ENCODE data around the gene KRTAP12-4. TPM values are rescaled to one million over a fixed set of nuclear protein-coding genes. Genes with fewer than 3 reads are reported as not detected.
"Not testable (repeated sequence)": the region's sequence is repeated elsewhere in the genome, so short reads cannot be mapped to it uniquely, and the experiment has no call there.

The KRTAP12-4 gene
- total RNA-seq, 1 donor from 2014 or later, result not detected

DNA sequence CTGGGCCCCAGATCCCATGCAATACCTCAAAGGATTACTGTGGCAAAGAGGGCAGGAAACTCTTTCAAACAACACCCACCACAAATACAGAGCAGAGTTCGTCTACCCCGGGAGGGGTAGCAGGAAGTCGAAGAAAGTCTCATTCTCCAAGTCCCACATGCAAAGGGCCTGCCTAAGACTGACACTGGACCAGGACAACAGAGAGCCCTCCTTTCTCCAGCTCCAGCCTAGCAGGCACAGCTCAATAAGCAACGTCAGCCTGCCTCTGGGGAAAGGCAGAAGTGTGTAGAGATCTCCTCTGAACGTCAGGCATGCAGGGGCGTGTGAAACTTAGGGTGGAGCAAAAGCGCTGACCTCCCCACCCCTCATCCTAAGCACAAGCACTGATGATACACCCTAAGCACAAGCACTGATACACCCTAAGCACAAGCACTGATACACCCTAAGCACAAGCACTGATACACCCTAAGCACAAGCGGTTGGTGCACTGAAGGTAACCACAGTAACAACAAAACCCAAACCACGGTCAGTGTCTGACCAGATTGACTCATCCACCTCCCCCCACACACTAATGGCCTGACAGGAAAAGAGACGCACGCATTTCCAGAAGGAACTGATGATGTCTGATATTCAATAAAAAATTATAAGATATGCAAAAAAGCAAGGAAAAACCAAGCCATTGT is 4.6 kb upstream of the KRTAP12-4 start:
- DNase-seq (no peak), ATAC-seq (no peak)
- intact Hi-C loops (cut with micrococcal nuclease), result no loop called here

DNA sequence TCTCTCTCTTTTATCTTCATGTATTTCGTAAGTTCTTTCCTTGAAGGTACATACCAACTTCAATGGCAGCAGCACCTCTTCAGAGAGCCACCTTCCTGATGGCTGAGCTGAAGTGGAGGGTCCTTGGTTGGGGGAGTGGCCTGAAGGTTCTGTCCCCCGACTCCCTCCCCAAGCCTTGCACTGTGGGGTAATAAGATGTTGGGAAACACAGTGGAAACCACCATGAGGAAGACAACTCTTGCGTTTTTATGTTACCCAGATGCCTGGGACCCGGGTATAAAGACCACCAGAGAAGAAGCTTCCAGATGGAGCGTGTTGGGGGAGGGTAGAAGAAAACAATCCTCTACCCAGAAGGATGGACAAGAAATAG is 4.1 kb upstream of the KRTAP12-4 start:
- ATAC-seq, result no peak
- intact Hi-C loops (cut with micrococcal nuclease), result no loop called here
- no peak for DNase-seq

DNA sequence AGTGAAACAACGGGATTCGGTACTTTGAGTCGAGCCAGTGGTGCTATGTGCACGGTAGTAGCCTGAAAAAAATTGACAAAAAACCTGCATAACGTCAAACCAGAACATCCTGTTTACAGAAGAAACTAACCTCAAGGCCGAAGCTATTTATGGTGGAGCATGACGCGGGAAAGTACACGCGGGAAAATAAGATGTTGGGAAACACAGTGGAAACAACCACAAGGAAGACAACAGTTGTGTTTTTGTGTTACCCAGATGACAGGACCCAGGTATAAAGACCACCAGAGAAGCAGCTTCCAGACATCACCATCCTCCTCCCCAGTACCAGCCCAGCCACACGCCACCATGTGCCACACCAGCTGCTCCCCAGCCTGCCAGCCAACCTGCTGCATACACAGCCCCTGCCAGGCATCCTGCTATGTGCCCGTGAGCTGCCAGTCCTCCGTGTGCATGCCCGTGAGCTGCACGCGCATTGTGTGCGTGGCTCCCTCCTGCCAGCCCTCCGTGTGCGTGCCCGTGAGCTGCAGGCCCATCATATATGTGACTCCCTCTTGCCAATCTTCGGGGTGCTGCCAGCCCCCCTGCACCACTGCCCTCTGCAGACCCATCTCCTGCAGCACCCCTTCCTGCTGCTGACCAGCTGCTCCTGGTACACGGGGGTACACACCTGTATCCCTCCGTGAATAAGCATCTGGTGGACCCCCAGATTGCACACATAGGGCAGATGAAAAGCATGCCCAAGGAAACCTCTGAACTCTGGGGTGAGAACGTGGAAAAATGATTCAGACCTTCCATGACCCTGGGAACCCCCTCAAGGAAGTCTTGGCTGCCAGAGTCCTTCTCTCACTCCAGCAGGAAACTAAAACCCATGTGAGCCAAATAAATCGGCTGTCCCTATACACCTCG is 3.4 kb upstream of the KRTAP12-4 start, which contains the start of gene KRTAP12-3:
Gene KRTAP12-3 (plus strand): TSS at position 298 of the 906 bp plus-strand sequence. CDS start 48 bp downstream, at position 346.
- no peak for DNase-seq
- no peak for ATAC-seq
- intact Hi-C loops (cut with micrococcal nuclease), result no loop called here

DNA sequence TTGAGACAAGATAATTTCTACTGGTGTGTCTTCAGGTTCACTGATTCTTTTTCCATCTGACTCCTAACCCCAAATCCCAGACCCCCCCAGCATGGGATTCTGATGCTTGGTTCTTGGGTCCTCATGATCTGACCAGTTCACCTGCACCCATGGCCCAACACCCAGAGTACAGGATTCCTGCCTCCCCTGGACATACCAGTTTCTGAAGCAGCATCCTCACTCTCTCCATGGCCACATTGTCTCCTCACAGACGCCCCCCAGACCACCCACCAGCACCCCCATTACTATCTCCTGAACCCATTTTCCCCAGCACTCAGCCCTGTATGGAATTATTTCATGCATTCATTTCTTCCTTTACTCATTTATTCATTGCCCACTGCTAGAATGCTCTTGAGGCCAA is 2.4 kb upstream of the KRTAP12-4 start:
- DNase-seq, result no peak
- no peak for ATAC-seq
- intact Hi-C loops (cut with micrococcal nuclease), result no loop called here

DNA sequence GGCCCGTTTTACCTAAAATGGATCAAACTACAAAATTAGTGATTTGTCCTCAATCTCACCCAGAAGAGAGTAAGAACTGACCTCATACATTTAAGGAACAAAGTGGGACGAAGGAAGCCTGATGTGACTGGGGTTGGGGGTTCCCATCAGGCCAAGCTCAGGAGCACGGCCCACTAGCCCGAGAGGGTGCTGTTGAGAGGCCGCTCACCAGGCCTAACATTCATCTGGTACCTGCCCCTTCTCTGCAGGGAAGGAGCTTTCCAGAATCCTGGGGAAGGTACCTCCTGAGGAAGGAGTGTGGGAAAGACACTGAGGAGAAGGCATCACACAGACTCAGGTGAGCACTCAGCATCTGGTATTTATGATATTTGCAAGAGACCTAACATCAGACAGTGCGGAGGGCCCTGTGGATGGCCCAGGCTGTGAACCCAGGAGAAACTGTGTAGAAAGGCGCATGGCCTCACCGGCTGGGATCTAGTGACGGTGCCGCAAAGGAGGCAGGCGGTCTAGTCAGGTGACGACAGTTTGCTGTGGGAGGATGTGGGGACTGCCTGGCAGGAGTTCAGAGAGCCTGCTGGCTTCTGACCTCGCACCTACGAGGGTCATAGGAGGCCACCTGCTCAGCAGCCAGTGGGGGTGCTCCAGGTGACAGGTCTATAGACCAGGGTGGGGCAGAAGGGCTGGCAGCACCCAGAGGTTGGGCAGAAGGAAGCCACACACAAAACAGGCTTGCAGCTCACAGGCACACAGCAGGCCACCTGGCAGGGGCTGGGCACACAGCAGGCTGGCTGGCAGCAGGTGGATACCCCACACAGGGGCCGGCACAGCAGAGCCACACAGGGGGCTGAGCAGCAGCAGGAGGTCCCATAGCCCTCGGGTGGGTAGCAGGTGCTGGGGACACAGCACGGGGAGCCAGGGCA is 543 bp downstream of the KRTAP12-4 start:
- DNase-seq (no peak), ATAC-seq (no peak)
- intact Hi-C loops (cut with micrococcal nuclease), result no loop called here

DNA sequence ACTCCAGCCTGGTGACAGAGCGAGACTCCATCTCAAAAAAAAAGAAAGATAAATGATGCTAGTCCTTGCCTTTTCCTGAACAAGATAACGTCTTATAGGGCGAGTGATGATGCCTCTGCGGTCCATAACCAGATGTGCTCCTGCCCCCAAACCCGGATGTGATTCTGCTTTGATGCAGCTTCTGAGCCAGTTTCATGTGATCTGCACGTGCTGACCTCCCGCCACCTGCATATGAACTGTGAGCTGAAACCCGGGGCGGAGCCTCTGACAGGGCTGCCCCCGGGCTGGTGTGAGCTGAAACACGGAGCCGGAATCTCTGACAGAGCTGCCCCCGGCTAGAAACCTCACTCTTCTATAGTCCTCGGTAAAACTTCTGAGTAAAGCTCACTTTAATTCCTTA is 1.3 kb downstream of the KRTAP12-4 start:
- ATAC-seq (no peak), DNase-seq (no peak)
- intact Hi-C loops (cut with micrococcal nuclease), result no loop called here

DNA sequence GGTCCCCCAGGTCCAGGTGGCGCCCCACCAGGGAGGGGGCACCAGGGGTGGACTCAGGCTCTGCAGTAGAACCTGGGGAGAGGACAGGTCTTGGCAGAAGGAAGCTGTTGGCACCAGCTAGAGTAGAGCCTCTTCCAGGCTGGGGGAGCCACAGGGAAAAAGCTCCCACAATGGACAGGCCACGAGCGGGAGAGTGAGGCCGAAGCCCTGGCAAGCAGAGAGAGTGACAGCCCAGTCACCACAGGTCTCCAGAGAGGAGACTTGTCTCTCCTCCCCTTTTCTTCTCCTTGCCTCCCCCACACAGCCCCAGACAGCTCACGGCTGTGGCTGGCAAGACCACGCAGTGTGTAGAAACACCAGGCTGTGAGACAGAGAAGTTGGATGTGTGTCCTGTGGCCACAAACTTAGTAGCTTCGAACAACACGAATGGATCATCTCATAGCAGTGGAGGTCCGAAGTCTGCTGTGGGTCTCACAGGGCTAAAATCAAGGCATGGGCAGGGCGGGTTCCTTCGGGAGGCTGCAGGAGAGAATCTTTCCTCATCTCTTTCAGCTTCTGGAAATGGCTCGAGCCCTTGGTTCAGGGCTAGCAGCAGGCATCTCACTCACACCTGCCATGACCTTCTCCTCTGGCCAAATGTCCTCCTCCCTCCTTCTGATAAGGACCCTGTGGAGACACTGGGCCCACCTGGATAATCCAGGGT is 3.3 kb downstream of the KRTAP12-4 start:
- intact Hi-C loops (cut with micrococcal nuclease), result no loop called here
- ATAC-seq, result no peak
- no peak for DNase-seq

DNA sequence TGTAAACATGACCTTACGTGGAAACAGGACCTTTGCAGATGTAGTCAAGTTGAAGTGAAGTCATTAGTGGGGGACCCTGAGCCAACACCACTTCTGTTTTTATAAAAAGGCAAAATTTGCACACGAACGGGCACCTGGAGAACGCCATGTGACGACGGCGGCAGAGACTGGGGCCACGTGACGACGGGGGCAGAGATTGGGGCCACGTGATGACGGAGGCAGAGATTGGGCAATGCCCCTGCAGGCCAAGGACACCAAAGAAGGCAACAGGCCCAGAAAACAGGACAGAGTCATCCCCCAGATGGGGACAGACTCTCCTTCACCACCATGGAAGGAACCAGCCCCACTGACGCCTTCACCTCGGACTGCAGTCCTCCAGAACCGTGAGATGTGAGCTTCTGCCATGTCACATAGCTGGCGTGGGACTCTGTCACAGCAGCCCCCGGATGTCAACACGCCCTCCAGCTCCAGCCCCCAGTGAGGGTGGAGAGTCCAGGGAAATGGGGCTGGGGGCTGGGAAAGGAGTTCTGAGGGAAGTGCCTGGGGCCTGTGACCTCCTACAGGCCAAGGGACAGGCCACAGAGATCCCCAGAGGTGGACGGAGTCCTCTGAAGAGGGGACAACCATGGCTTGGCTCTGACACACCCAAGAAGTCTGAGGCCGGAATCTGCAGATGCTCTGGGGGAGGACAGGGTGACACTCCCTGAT is 4.0 kb downstream of the KRTAP12-4 start:
- intact Hi-C loops (cut with micrococcal nuclease), result no loop called here
- DNase-seq, result no peak
- no peak for ATAC-seq

DNA sequence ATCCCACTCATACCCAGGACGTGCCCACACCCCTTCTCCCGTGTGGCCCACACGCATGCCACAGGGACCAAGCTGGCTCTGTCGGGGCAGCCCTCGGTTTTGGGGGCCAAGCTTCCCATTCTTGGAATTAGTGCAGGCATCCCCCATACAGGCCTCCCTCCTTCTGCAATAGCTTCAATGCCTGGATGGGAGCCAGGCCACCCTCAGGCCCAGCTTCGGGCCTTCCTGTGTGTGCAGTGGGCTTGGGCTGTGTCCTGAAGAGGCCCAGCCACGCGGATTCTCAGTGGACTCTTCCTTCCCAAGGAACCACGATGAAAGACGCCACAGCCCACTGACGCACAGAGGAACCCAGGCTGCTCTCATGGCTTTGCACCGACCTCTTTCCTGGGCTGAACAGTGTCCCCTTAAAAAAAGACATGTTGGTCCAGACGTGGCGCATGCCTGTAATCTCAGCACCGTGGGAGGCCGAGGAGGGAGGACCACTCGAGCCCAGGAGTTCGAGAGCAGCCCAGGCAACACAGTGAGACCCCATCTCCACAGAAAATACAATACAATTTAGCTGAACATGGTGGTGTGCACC is 4.8 kb downstream of the KRTAP12-4 start:
- DNase-seq (no peak), ATAC-seq (no peak)
- intact Hi-C loops (cut with micrococcal nuclease), result no loop called here

DNA sequence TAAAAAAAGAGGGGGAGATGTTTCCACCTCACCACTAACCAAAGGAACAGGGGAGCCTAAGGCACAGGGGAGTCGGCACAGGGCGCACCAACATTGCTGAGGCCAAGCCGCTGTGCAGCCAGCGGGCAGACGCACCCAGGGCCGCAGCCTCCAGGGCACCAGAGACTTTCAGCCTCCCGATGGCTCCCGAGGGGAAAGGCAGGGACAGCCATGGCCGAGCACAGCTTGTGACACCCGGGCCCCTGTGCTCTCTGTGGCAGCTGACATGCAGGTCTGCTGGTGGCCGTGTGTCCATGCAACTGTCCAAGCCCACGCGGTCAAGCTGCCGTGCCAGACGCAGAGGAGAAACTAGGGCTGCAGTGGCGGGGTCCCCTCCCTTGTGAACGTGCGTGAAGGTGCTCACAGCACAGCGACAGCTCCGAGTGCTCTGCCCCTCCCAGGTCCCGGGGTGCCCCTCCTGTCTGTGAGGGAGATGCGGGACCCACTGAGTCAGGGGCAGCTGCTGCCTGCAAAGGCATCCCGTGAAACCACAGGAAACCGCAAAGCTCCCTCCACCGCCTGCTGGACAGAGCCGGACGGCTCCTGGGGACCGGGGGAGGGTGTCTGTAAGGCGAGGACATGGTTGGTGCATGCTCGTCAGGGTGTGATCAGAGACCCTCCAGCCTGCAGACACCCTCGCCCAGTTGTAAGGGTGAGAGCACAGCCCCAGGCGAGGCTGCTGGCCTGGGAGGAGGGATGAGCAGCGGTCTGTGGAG is 5.7 kb downstream of the KRTAP12-4 start:
- intact Hi-C loops (cut with micrococcal nuclease), result no loop called here
- DNase-seq (no peak), ATAC-seq (no peak)

DNA sequence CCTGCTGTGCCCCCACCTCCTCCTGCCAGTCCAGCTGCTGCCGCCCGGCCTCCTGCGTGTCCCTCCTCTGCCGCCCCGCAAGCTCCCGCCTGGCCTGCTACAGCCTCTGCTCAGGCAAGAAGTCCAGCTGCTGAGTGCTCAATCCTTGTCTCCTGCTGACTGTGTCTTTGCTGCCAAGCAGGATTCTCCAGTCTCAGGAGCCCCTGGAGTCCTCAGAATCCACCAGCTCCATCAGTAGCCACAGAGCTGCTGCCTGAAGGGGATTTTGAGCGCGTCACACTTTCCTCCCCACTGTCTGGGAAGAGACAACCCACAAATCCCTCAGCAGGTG is 7.3 kb downstream of the KRTAP12-4 start:
- ATAC-seq, result no peak
- intact Hi-C loops (cut with micrococcal nuclease), result no loop called here
- no peak for DNase-seq

DNA sequence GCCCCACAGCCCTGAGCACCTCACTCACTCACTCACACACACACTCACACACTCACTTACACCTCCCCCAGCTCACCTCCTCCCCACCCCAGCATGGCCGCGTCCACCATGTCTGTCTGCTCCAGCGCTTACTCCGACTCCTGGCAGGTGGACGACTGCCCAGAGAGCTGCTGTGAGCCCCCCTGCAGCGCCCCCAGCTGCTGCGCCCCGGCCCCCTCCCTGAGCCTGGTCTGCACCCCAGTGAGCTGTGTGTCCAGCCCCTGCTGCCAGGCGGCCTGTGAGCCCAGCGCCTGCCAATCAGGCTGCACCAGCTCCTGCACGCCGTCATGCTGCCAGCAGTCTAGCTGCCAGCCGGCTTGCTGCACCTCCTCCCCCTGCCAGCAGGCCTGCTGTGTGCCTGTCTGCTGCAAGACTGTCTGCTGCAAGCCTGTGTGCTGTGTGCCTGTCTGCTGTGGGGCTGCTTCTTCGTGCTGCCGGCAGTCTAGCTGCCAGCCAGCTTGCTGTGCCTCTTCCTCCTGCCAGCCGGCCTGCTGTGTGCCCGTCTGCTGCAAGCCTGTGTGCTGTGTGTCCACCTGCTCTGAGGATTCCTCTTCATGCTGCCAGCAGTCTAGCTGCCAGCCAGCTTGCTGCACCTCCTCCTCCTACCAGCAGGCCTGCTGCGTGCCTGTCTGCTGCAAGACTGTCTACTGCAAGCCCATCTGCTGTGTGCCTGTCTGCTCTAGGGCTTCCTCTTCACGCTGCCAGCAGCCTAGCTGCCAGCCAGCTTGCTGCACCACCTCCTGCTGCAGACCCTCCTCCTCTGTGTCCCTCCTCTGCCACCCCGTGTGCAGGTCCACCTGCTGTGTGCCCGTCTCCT is 7.9 kb downstream of the KRTAP12-4 start, which contains the start of gene KRTAP10-11:
Gene KRTAP10-11 (plus strand): TSS at position 49 of the 856 bp plus-strand sequence. CDS start 45 bp downstream, at position 94.
- DNase-seq; intact Hi-C loops (cut with micrococcal nuclease); ATAC-seq: not testable (repeated sequence)

DNA sequence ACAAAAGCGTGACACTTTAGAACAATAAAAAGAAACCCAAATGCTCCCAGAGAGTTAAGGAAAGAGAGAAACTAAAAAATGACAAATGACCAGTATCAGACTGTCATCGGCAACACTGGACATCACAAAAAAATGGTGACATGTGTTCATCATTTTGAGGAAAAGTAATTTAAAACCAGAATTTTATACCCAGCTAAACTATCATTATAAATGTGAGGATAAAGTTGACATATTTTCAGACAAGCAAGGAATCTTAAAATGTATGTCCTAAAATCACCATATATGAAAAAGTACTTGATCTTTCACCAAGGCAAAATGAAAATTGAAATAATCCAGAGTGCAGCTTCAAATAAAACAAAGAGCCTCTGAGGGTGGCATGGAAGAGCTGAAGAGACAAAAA is 9.6 kb downstream of the KRTAP12-4 start:
- no peak for ATAC-seq
- intact Hi-C loops (cut with micrococcal nuclease), result no loop called here
- DNase-seq, result no peak

DNA sequence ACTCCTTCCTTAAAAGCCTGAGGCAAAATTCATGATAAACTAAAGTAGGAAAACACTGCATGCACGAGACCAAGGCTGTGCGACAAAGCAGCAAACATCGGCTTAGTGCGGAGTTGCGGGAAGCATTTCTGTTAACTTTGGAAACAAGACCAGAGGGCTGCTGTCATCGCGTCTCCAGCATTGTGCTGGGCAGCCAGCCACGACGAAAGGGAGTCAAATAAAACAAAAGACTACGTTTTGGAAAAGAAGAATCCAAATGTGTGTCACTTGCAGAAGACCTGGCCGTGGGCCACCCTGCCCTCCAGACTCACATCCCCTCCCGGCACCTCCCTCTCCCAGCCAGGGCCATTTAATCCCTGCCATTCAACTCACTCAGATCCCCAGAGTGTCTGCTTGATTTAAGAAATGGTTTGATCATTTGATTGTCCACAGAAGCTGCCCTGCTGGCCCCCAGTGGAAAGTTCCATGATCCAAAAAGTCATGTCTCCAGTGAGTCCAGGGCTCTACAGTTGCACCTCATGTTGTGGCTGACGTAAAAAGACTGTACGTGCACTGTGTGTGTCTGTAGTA is 10.6 kb downstream of the KRTAP12-4 start:
- no peak for DNase-seq
- intact Hi-C loops (cut with micrococcal nuclease), result no loop called here
- no peak for ATAC-seq

DNA sequence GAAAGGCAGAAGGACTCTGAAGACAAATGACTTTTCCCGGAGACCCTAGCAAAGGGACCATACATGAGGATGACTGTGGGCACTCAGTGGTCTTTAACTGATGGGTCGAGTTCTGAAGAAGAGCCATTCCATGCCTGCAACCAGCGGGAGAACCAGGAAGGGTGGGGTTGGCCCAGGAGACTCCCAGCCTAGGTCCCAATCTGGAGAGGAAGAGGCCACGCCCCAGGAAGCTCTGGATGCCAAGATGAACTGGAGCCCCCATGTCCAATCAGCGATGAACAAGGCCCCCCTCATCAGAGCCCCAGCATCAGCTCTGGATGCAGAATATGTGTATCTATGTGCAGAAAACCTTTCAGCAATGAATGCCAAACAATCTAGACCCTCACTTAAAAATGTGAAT is 13.7 kb downstream of the KRTAP12-4 start:
- intact Hi-C loops (cut with micrococcal nuclease), result no loop called here
- no peak for ATAC-seq
- no peak for DNase-seq

DNA sequence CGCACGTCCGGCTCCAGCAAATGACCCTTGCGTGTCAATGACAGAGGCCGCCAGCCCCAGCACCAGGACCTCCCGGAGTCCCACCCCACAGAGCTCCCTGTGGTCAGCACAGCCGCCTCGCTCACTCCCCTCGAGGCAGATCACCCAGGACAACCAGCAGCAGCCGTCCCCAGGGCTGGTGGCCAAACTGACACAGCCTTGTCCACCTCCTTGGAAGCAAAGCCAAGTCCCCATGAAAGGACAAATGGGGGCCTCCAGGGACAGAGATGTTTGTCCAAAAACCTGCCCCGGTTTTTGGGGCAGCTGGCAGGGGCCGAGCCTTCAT is 15.2 kb downstream of the KRTAP12-4 start:
- DNase-seq, result no peak
- intact Hi-C loops (cut with micrococcal nuclease), result no loop called here
- ATAC-seq, result no peak
